Central memory CD4-positive, alpha-beta T cell (primary cell): ENCODE measurements around the gene MLLT10.

Source experiments
- DNase-seq: peaks from one replicate; pipeline ENCODE4 v3.0.0; 2022

The MLLT10 gene

GRCh38 chr10:21649454-21649872 is 115.4 kb downstream of the MLLT10 start:
- DNase-seq, result no peak

GRCh38 chr10:21650353-21650752 is 116.3 kb downstream of the MLLT10 start:
- DNase-seq, result no peak

GRCh38 chr10:21655236-21655635 is 121.2 kb downstream of the MLLT10 start:
- DNase-seq, result no peak

- no peak for DNase-seq
Measured at GRCh38 chr10:21655687-21656086, 121.7 kb downstream of the MLLT10 start.

- DNase-seq, result no peak
Measured at GRCh38 chr10:21661087-21661486, 127.1 kb downstream of the MLLT10 start.

GRCh38 chr10:21661935-21662334 is 127.9 kb downstream of the MLLT10 start:
- no peak for DNase-seq

- no peak for DNase-seq
Measured at GRCh38 chr10:21662635-21663034, 128.6 kb downstream of the MLLT10 start.

GRCh38 chr10:21668831-21669230 is 134.8 kb downstream of the MLLT10 start:
- DNase-seq, result no peak

- DNase-seq, result no peak
Measured at GRCh38 chr10:21670391-21670790, 136.4 kb downstream of the MLLT10 start.

GRCh38 chr10:21673668-21674067 is 139.6 kb downstream of the MLLT10 start:
- DNase-seq, result no peak

- DNase-seq, result peak; percentile 28
Measured at GRCh38 chr10:21675157-21675796, 141.2 kb downstream of the MLLT10 start.

GRCh38 chr10:21677551-21677950 is 143.5 kb downstream of the MLLT10 start:
- DNase-seq, result no peak

- no peak for DNase-seq
Measured at GRCh38 chr10:21681156-21681555, 147.1 kb downstream of the MLLT10 start.

- no peak for DNase-seq
Measured at GRCh38 chr10:21687266-21688008, 153.4 kb downstream of the MLLT10 start.

- no peak for DNase-seq
Measured at GRCh38 chr10:21688009-21688332, 153.9 kb downstream of the MLLT10 start.

- no peak for DNase-seq
Measured at GRCh38 chr10:21688870-21689269, 154.8 kb downstream of the MLLT10 start.

- DNase-seq, result no peak
Measured at GRCh38 chr10:21689881-21690280, 155.8 kb downstream of the MLLT10 start.

GRCh38 chr10:21692916-21693315 is 158.9 kb downstream of the MLLT10 start:
- DNase-seq, result no peak

GRCh38 chr10:21693418-21693817 is 159.4 kb downstream of the MLLT10 start:
- no peak for DNase-seq

- no peak for DNase-seq
Measured at GRCh38 chr10:21694631-21695030, 160.6 kb downstream of the MLLT10 start.

- DNase-seq, result no peak
Measured at GRCh38 chr10:21696302-21696701, 162.3 kb downstream of the MLLT10 start.

GRCh38 chr10:21699575-21699974 is 165.5 kb downstream of the MLLT10 start:
- DNase-seq, result no peak

- DNase-seq, result no peak
Measured at GRCh38 chr10:21700474-21700873, 166.4 kb downstream of the MLLT10 start.

- peak; percentile 67 for DNase-seq
Measured at GRCh38 chr10:21702633-21703111, 168.6 kb downstream of the MLLT10 start.
